ENCODE data around the gene RBFOX2. TPM values are rescaled to one million over a fixed set of nuclear protein-coding genes. Genes with fewer than 3 reads are reported as not detected.

RBFOX2 gene
- total RNA-seq, 1 experiment from 2014 or later = 77.7 TPM

- DNase-seq = no peak
- H3K4me3 ChIP-seq (ENCODE audit: insufficient read depth, low read depth, low read length) = no peak overlapping the region
Measured at GRCh38 chr22:35985371-35985770, 43.3 kb downstream of the RBFOX2 start.

GRCh38 chr22:35984183-35985175 lies 44.1 kb downstream of the RBFOX2 start:
- Histone ChIP-seq H3K27me3 (ENCODE audit: control insufficient read depth, insufficient read depth, low read length) (no peaks in the 10 kb centered on the region), H3K4me3 (ENCODE audit: insufficient read depth, low read depth, low read length) (no peak overlapping the region), H3K36me3 (replicated peaks; ENCODE audit: control insufficient read depth, insufficient read depth, low read length) (no peaks in the 10 kb centered on the region)
- DNase-seq = no peak

More at GRCh38 chr22:35985371-35985770, 43.3 kb downstream of the RBFOX2 start:
- Histone ChIP-seq H3K36me3 (replicated peaks; ENCODE audit: control insufficient read depth, insufficient read depth, low read length) (no peaks in the 10 kb centered on the region), H3K27me3 (ENCODE audit: control insufficient read depth, insufficient read depth, low read length) (no peaks in the 10 kb centered on the region)

DNA sequence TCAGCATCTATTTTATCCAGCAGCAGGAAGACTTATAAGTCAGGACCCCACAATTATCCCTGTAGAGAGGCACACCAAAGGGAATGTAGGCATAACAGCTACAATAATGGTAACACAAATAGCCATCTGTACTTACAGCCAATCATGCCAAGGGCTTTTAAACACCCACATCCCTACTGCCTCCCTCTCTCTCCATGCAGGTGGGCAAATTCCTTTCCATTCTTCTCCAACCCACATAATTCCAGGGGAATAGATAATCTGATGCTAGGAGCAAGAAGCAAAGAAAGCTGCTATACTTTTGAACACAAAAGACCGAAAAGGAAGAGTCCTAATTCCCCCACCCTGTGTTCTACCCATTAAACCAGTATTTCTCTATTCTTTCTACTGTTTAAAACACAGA lies 46.7 kb downstream of the RBFOX2 start:
- Histone ChIP-seq H3K4me3 (ENCODE audit: insufficient read depth, low read depth, low read length) (no peak overlapping the region), H3K36me3 (replicated peaks; ENCODE audit: control insufficient read depth, insufficient read depth, low read length) (no peaks in the 10 kb centered on the region), H3K27me3 (ENCODE audit: control insufficient read depth, insufficient read depth, low read length) (no peaks in the 10 kb centered on the region)
- no peak for DNase-seq

DNA sequence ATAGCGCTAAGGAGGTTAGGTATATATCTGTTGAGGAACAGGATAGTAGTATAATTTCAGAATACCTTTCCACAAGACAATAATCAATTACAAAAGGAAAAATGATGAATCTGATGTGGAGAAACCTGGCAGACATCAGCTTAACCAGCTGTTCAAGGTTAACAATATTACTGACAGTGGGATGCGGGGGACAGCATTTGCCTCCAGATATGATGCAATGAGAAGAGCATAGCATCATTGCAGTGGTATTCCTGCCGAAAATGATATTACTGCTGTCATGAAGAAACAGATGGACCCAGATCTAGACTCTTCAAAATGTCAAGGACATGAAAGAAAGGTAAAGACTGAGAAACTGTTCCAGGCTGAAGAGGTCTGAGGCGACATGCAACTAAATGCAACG lies 49.7 kb downstream of the RBFOX2 start:
- no peak for DNase-seq
- H3K4me3 ChIP-seq (ENCODE audit: insufficient read depth, low read depth, low read length) = no peak overlapping the region
- no peaks in the 10 kb centered on the region; the same call in 1 of the 2 replicates for H3K36me3 ChIP-seq (replicated peaks; ENCODE audit: control insufficient read depth, insufficient read depth, low read length)
- no peaks in the 10 kb centered on the region for H3K27me3 ChIP-seq (ENCODE audit: control insufficient read depth, insufficient read depth, low read length)

DNA sequence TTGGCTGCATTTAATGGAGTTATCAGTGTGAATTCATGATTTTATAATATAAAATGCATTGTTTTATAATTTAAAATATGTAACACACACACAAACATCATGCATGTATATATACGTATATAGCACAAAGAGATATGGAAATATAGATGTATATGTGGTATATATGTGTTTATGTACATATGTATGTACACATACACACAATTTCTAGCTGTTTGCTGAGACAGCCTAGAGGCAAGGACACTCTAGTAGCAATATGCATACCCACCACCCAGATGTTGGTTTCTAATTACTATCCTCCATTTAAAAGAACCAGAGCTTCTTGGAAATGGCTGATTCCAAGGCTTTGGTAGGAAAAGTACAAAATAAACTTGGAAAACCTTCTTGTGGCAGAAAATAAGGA lies 50.4 kb downstream of the RBFOX2 start:
- no peak for DNase-seq
- H3K4me3 ChIP-seq (ENCODE audit: insufficient read depth, low read depth, low read length) = no peak overlapping the region
- H3K27me3 ChIP-seq (ENCODE audit: control insufficient read depth, insufficient read depth, low read length) = no peaks in the 10 kb centered on the region
- H3K36me3 ChIP-seq (replicated peaks; ENCODE audit: control insufficient read depth, insufficient read depth, low read length) = no peaks in the 10 kb centered on the region; the same call in 1 of the 2 replicates

DNA sequence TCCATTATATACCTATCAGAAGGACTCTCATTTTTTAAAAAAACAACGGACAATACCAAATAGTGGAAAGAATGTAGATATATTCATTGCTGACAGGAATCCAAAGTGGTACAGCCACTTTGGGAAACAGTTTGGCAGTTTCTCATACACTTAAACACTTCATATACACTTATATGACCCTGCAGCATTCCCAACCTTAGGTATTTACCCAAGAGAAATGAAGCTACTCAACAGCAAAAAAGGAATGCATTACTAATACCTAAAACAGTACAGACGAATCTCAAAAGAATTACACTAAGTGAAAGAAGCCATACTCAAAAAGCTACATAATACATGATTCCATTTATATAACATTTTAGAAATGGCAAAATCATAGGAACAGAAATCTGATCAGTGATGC lies 51.5 kb downstream of the RBFOX2 start:
- no peak for DNase-seq
- H3K36me3 ChIP-seq (replicated peaks; ENCODE audit: control insufficient read depth, insufficient read depth, low read length) = no peaks in the 10 kb centered on the region; the same call in 1 of the 2 replicates
- no peak overlapping the region for H3K4me3 ChIP-seq (ENCODE audit: insufficient read depth, low read depth, low read length)
- no peaks in the 10 kb centered on the region for H3K27me3 ChIP-seq (ENCODE audit: control insufficient read depth, insufficient read depth, low read length)

DNA sequence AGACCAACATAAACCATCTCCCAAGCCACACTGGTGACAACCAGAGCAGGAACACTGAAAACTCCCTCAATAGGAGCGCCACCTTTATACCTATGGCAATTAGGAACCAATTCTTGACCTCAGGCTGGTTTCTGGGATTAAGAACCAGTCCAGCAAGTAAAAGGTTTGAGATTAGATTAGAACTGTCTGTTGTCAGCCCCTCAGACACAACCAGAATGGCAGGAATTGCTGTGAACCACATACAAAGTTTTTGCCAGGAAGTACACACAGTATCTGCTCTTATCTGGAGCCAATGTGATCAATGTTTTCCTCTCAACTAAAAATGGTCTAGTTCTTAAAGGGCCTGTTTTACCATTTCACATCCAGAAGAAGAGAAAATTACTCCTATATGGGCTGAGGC lies 55.2 kb downstream of the RBFOX2 start:
- Histone ChIP-seq H3K36me3 (replicated peaks; ENCODE audit: control insufficient read depth, insufficient read depth, low read length) (no peaks in the 10 kb centered on the region; the same call in 1 of the 2 replicates), H3K4me3 (ENCODE audit: insufficient read depth, low read depth, low read length) (no peak overlapping the region), H3K27me3 (ENCODE audit: control insufficient read depth, insufficient read depth, low read length) (no peaks in the 10 kb centered on the region)
- no peak for DNase-seq

DNA sequence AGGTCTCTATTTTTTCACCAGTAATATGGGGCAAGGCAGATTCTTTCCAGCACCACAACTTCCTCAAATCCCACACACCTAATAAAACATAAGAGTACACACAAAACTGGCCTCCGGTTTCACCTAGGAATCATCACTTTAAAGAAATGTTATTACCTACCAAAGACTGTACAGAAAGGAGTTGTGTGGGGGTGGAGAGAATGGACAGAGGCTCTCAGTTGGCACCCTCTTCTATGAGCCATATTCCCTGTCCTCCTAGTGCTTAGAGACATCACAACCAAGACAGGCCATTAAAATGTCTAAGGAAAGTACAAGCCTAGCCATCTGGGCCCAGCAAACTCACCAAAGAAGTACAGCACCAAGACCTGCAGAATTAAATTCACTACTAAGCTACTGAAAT lies 56.1 kb downstream of the RBFOX2 start:
- no peak overlapping the region for H3K4me3 ChIP-seq (ENCODE audit: insufficient read depth, low read depth, low read length)

GRCh38 chr22:35971456-35972119 lies 57.0 kb downstream of the RBFOX2 start:
- no peak for DNase-seq
- Histone ChIP-seq H3K27me3 (ENCODE audit: control insufficient read depth, insufficient read depth, low read length) (no peaks in the 10 kb centered on the region), H3K36me3 (replicated peaks; ENCODE audit: control insufficient read depth, insufficient read depth, low read length) (no peaks in the 10 kb centered on the region; the same call in 1 of the 2 replicates), H3K4me3 (ENCODE audit: insufficient read depth, low read depth, low read length) (no peak overlapping the region)

More for the DNA sequence above, 56.1 kb downstream of the RBFOX2 start:
- H3K27me3 ChIP-seq (ENCODE audit: control insufficient read depth, insufficient read depth, low read length) = no peaks in the 10 kb centered on the region
- no peak for DNase-seq
- H3K36me3 ChIP-seq (replicated peaks; ENCODE audit: control insufficient read depth, insufficient read depth, low read length) = no peaks in the 10 kb centered on the region; the same call in 1 of the 2 replicates

- no peaks in the 10 kb centered on the region for H3K27me3 ChIP-seq (ENCODE audit: control insufficient read depth, insufficient read depth, low read length)
- H3K36me3 ChIP-seq (replicated peaks; ENCODE audit: control insufficient read depth, insufficient read depth, low read length) = no peaks in the 10 kb centered on the region; the same call in 1 of the 2 replicates
- no peak for DNase-seq
- H3K4me3 ChIP-seq (ENCODE audit: insufficient read depth, low read depth, low read length) = no peak overlapping the region
Measured at GRCh38 chr22:35970616-35971455, 57.8 kb downstream of the RBFOX2 start.

GRCh38 chr22:35967046-35967397 lies 61.6 kb downstream of the RBFOX2 start:
- Histone ChIP-seq H3K27me3 (ENCODE audit: control insufficient read depth, insufficient read depth, low read length) (no peaks in the 10 kb centered on the region), H3K36me3 (replicated peaks; ENCODE audit: control insufficient read depth, insufficient read depth, low read length) (no peaks in the 10 kb centered on the region), H3K4me3 (ENCODE audit: insufficient read depth, low read depth, low read length) (no peak overlapping the region)
- no peak for DNase-seq

GRCh38 chr22:35966314-35967045 lies 62.1 kb downstream of the RBFOX2 start:
- no peak for DNase-seq
- Histone ChIP-seq H3K27me3 (ENCODE audit: control insufficient read depth, insufficient read depth, low read length) (no peaks in the 10 kb centered on the region), H3K4me3 (ENCODE audit: insufficient read depth, low read depth, low read length) (no peak overlapping the region), H3K36me3 (replicated peaks; ENCODE audit: control insufficient read depth, insufficient read depth, low read length) (no peaks in the 10 kb centered on the region)

GRCh38 chr22:35963237-35963810 lies 65.3 kb downstream of the RBFOX2 start:
- no peak overlapping the region for H3K4me3 ChIP-seq (ENCODE audit: insufficient read depth, low read depth, low read length)
- no peaks in the 10 kb centered on the region for H3K36me3 ChIP-seq (replicated peaks; ENCODE audit: control insufficient read depth, insufficient read depth, low read length)
- H3K27me3 ChIP-seq (ENCODE audit: control insufficient read depth, insufficient read depth, low read length) = no peaks in the 10 kb centered on the region
- DNase-seq = no peak
